ENCODE results near the gene DRC7.

DNA sequence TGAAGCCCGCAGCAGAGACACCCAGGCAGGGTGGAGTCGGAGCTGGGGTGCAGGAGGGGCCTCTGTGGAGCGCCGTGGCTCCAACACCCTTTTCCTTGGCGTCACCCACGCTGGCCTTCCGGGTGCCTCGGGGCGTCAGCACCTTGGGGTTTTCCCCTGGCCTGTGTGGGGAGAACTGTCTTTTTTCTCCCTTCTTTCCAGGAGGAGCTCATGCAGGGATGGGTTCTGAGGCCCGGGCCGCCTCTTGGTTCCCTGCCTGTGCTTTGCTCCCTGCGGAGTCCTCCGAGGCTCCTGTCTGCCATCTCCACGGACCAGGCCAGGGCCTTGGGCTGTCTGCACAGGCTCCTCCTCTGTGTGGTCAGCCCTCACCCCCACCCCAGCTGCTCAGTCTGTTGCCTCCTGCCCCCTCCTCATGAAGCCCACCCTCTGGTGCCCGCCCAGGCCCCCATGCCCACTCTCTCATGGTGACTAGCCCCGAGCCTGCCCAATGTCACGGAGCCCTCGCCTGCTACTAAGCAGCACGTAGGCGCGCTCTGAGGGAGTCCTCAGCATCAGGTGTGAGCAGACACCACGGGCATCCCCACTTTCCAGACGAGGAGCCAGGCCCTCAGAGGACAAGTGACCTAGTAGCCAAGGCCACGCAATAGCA lies 45.9 kb downstream of the DRC7 start:
- TF ChIP-seq, protein P1, sequence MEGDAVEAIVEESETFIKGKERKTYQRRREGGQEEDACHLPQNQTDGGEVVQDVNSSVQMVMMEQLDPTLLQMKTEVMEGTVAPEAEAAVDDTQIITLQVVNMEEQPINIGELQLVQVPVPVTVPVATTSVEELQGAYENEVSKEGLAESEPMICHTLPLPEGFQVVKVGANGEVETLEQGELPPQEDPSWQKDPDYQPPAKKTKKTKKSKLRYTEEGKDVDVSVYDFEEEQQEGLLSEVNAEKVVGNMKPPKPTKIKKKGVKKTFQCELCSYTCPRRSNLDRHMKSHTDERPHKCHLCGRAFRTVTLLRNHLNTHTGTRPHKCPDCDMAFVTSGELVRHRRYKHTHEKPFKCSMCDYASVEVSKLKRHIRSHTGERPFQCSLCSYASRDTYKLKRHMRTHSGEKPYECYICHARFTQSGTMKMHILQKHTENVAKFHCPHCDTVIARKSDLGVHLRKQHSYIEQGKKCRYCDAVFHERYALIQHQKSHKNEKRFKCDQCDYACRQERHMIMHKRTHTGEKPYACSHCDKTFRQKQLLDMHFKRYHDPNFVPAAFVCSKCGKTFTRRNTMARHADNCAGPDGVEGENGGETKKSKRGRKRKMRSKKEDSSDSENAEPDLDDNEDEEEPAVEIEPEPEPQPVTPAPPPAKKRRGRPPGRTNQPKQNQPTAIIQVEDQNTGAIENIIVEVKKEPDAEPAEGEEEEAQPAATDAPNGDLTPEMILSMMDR (IDR thresholded peaks at IDR 0.05) = no peak
- TF ChIP-seq EZH2 (IDR thresholded peaks at IDR 0.05) = no peak

Measured in neural progenitor cell (in vitro differentiated cells).